ENCODE data around the gene FNDC3B.

- TF ChIP-seq CTCF (IDR thresholded peaks at IDR 0.05), result no peak
- no peak for TF ChIP-seq ZFX (IDR thresholded peaks at IDR 0.05; ENCODE audit: borderline replicate concordance)
These were observed 78.6 kb downstream of the FNDC3B start for GRCh38 chr3:172118019-172118418.
